HuH-7 (cell line): Measurements from ENCODE around the gene MYH9.

Experiments used
- DNase-seq: peaks from one replicate; pipeline ENCODE4 v3.0.0; 2011; ENCODE audit warnings: low spot score

The MYH9 gene

DNA sequence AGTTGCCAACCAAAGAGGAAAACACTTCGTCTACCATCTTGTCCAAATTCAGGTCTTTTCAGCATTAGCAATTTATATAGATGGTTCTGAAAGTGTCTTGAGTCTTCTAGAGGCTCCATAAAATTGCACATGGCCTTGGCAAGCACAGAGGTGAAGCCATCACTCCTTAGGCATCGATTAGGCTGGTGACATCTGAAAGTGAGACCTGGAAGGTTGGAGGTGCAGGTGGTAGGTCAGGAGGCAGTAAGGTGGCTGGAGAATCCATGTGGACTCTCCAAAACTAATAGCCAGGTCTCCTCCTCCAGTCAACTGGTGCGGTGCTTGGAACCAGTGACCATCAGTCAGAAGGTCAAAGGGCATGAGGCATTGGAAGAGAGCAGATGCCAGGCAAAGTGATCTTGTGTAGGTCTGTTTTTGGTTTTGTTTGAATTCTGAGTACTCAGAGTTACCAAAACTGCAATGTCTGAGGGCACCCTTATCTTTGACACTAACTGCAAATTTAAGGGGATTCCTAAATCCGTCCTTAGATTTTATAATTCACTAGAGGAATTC, 141.9 kb downstream of the MYH9 start:
- DNase-seq = no peak

GRCh38 chr22:36244522-36245391, 143.0 kb downstream of the MYH9 start:
- DNase-seq = no peak

DNA sequence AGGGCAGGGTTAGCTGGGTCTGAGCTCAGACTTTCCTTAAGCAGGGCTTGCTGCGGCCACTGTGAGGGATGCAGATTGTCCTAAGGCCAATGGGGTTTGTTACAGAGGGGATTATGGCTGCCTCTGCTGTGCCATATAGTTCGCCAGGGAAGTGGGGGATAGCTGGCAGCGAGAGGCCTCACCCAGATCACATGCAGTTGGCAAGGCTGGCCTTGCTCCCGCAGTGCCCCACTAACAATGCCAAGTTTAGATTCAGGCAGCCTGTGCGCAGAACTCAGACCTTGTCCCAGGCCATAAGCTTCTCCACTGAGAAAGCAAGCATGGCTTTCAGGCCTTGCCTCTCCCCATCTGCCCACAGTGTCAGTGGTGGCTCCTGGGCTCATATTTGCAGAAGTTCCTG, 143.8 kb downstream of the MYH9 start:
- no peak for DNase-seq

DNA sequence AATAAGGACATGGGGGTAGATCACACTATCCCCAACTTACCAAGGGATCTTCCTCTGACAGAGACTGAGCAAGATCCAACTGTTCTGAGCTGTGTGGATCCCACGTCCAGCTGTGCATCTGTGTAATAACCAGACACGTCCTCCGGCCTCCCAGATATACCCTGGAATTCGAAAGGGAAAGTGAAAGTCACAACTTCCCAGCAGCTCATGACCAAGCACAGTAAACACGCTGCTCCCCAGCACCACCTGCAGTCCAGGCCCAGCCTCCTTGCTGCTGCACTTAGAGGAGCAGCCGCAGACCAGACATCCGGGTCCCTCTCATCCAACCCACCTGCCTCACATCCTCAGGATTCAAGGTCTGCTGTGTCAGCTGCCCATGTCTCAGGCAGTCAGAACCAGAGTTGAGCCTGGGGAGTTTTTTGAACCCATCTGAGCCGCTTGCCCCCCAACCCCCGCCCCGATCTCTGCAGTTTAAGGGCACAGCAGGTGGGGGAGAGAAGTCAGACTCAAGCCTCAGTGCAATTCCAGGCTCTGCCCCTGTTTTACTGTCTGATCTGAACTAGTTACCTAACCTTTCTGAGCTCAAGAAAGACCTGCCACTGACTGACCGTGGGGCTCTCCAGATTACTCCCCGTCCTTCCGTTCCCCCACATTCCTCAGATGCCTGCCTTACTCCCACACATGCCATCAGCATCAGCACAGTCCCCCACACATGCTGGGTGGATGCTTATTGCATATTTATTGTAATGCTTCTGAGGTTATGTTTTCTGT, 148.2 kb downstream of the MYH9 start, which contains the start of gene APOL2:
APOL2 (minus strand) TSS at position 127 of the 771 bp plus-strand sequence. CDS start 6,365 bp downstream, outside the sequence.
- DNase-seq = peak; percentile 91

GRCh38 chr22:36239150-36239400, 148.7 kb downstream of the MYH9 start:
- DNase-seq = no peak

- no peak for DNase-seq
Observed at GRCh38 chr22:36238373-36239149, 149.2 kb downstream of the MYH9 start.

DNA sequence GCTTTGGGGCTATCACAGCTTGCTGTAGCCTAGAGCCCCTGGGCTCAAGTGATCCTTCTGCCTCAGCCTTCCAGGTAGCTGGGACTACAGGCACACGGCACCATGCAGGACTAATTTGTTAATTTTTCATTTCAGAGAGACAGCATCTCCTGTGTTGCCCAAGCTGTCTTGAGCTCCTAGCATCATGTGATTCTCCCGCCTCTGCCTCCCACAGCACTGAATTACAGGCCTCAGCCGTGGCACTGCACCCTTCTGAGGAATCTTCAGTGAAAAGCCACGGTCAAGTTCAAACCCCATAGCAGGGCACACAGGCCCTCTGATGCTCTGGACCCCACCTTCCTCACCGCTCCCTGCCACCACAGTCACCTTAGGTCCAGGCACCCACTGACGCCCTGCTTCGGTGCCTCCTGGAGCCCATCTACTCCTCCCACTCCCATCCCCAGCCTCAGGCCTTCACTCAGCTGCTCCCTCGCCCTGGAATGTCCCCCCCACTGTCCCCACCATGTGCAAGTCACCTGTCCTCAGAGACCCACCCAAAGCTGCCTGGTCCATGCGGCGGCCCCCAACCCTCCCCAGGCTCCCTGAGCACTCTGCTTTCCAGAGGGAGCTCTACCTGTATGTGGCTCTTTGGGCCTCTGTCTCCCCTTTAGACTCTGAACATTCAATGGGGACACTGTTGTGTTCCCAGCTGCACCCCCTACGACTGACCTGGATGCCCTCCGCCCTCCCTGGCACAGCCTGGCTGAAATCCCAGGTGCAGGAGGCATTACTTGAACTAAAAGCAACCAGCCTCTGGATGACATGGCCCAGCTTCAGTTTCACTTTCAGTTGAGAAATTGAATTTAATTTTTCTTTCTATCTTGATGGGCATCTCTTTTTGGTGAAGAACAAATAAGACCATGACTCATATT, 150.1 kb downstream of the MYH9 start:
- no peak for DNase-seq

DNA sequence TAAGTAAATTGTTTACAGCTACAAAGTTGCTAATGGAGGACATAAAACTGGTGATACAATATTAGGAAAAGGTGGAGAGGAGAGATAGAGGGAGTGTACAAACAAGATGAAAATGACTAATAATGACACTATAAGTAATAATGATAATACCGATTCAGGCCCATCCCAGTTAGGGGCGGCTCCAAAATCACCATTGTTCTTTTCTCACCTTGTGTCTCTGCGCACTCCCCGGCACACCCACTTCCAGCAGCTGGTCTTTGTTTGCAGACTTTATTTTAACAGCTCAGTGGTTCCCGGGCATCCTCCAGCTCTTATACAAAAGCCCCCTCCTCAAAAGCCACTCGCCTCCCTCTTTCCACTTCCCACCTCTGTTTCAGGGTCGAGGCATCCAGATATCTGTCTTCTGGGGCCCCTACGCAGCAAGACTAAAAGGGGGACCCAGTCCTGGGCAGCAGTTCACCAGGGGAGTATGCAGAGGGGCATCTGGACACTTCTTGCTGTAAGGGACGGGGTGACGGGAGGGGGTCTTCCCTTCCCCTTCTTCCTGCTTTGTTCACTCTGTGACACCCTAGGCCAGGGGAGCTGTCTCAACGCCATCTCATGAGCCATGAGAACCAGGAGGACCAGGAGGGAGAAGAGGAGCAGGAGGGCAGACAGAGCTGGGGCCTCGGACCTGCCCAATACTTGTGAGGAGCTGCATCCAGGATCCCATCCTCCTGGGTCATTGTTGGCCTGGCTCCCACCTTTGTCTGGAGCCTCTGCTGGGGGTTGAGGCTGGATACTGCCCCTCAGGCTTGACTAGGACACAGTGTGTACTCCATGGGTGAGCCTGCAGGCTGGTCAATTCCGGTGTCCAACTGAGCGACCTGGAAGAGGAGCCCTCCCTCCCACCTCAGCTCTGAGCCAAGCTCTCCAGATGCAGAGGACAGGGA, 151.1 kb downstream of the MYH9 start:
- no peak for DNase-seq

GRCh38 chr22:36235585-36235984, 152.2 kb downstream of the MYH9 start:
- DNase-seq = no peak

- no peak for DNase-seq
Observed at GRCh38 chr22:36234919-36235318, 152.8 kb downstream of the MYH9 start.

GRCh38 chr22:36234213-36234612, 153.6 kb downstream of the MYH9 start:
- DNase-seq = no peak

DNA sequence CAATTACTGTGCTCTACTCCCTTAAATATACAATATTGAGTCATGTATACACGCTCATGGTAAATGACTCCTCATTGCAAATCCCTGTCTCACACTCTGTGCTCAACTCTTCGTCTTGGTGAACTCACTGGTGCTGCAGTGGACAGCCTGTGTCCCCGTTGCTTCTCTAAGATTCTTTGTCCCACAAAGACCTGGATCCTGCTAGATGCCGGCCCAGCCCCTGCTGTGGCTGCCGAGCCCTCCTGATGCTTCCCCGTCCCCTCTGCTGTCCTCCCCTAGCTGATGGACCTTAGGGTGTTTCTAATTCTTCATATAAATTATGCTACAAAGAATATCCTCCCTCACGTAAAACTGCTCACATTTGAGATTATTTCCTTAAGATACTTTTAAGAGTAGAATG, 154.0 kb downstream of the MYH9 start:
- no peak for DNase-seq

DNA sequence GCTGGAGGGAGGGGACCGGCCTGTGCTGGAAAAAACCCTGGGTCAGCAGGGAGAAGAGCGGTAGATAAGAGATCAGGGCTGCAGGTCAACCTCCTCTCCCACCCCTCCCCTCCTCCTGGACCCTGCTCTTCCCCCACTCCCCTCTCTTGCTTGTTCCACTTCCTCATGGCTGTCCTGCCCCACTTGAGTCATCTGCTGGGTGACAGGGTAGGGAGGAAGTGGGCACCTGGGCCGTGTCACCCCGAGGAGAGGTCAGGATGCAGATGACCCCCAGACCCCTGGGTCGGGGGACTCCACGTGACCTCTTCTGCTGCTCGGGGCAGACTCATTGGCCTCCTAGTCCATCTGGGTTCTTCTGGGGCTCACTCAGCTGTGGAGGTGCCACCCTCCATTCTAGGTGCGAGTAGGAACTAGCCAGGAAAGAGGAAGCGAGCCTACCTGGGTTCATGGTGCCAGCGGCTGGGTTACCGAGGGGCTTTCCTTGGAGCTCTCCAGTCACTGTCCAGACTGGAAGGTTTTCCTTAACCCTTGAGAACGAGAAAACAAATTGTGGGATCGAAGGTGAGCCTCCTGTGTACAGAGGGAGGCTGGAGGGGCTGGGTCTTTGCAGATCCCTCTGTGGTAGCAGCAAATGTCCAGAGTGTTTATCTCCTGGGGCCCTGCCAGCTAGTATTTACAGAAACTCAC, 154.9 kb downstream of the MYH9 start:
- no peak for DNase-seq
